ENCODE measurements around the gene SEMA4D.

SEMA4D gene

GRCh38 chr9:89442501-89442978 lies 55.4 kb downstream of the SEMA4D start:
- DNase-seq: no peak

- no peak for DNase-seq
These were observed 55.9 kb downstream of the SEMA4D start for GRCh38 chr9:89441986-89442385.

- DNase-seq: no peak
These were observed 56.3 kb downstream of the SEMA4D start for GRCh38 chr9:89441655-89441970.

- DNase-seq: no peak
These were observed 56.8 kb downstream of the SEMA4D start for GRCh38 chr9:89440951-89441654.

GRCh38 chr9:89440548-89440947 lies 57.4 kb downstream of the SEMA4D start:
- no peak for DNase-seq

GRCh38 chr9:89440046-89440445 lies 57.9 kb downstream of the SEMA4D start:
- no peak for DNase-seq

GRCh38 chr9:89439571-89439970 lies 58.3 kb downstream of the SEMA4D start:
- DNase-seq: no peak

- DNase-seq: no peak
These were observed 59.7 kb downstream of the SEMA4D start for GRCh38 chr9:89438194-89438593.

GRCh38 chr9:89437772-89438171 lies 60.1 kb downstream of the SEMA4D start:
- no peak for DNase-seq

- no peak for DNase-seq
These were observed 60.8 kb downstream of the SEMA4D start for GRCh38 chr9:89436963-89437625.

GRCh38 chr9:89436326-89436725 lies 61.6 kb downstream of the SEMA4D start:
- DNase-seq: no peak

GRCh38 chr9:89435071-89435823 lies 62.7 kb downstream of the SEMA4D start:
- no peak for DNase-seq

GRCh38 chr9:89434636-89435035 lies 63.3 kb downstream of the SEMA4D start:
- DNase-seq: no peak

- peak; percentile 31 for DNase-seq
These were observed 64.1 kb downstream of the SEMA4D start for GRCh38 chr9:89433826-89434225.

GRCh38 chr9:89432986-89433530 lies 64.9 kb downstream of the SEMA4D start:
- no peak for DNase-seq

- DNase-seq: no peak
These were observed 65.8 kb downstream of the SEMA4D start for GRCh38 chr9:89431930-89432725.

GRCh38 chr9:89430995-89431394 lies 66.9 kb downstream of the SEMA4D start:
- DNase-seq: no peak

GRCh38 chr9:89428901-89429890 lies 68.7 kb downstream of the SEMA4D start:
- DNase-seq: no peak

GRCh38 chr9:89428222-89428761 lies 69.6 kb downstream of the SEMA4D start:
- no peak for DNase-seq

GRCh38 chr9:89427621-89428221 lies 70.2 kb downstream of the SEMA4D start:
- DNase-seq: no peak

All from NCI-H446 treated with DMSO at 0.1 percent for 48 hours (cell line).